Caki2 (cell line): ENCODE measurements around the gene HMCN2. TPM values are rescaled to one million over a fixed set of nuclear protein-coding genes. Genes with fewer than 3 reads are reported as not detected.

ENCODE experiments used
- DNase-seq: peaks from one replicate; pipeline ENCODE4 v3.0.0-alpha.2; 2015; ENCODE audit warnings: low read depth
- in situ Hi-C: cut with HindIII; loops from 2 replicates; pipeline ENCODE4 v1.10.0; 2016; ENCODE audit warnings: low sequenced_read_pairs, low pct_unique_long_range_greater_than_20kb, mixed read lengths
- total RNA-seq: library from RNA; depleted of rRNA; stranded (reverse); fragments of >200 nt; shearing (Covaris generic); gene quantifications from 2 replicates; pipeline ENCODE4 v1.2.3, GENCODE V29; 2014; ENCODE audit warnings: low replicate concordance

HMCN2 gene
- total RNA-seq, 1 experiment from 2014 or later = not detected

GRCh38 chr9:130284690-130285089 is 19.1 kb downstream of the HMCN2 start:
- no peak for DNase-seq
- in situ Hi-C loops = no loop called here

DNA sequence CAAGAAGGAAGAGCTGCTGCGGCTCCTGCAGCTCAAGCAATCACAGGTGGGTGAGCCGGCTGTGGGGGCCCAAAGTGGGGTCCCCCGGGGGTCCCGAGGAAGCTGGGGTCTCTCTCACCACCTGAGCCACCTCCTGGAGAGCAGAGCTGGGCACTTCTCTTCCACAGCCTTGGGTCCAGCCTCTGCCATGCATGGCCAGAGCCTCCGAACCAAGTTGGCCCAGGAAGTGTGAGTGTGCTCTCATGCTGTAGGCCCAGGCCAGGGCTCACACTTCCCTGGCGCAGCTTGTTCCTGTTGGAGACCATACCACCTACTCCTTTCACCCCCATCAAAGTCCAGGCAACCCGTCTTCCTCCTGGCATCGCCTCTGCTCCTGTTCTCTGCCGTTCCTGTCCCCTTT is 19.7 kb downstream of the HMCN2 start:
- in situ Hi-C loops = no loop called here
- no peak for DNase-seq

DNA sequence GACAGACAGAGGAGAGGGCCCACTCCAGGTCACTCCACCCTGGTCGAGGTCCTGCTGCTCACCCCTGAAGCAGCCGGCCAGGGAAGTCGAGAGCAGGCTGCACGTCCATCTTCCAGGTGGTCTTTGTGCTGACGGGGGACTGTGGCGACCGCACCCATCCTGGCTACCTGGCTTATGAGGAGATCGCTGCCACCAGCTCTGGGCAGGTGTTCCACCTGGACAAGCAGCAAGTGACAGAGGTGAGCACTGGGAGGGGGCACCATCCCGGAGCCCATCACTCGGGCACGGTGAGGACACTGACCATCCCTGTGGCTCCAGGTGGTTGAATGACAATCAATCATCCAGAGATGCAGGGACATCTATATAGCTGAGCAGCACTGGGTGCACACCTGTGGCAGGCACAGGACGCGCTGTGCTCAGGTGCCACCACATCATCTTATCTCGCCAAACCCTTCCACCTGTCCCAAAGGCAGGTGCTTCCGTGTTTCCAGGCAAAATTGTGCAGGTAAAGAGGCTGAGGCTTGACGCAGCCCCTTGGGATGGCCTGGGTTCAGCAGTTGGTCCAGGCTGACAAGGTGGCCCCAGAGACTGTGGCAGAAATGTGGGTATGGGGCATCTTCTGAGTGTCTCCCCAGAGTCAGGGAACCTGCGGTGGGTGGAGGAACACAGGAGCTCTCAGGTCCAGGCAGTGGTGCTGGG is 20.7 kb downstream of the HMCN2 start:
- in situ Hi-C loops = no loop called here
- no peak for DNase-seq

DNA sequence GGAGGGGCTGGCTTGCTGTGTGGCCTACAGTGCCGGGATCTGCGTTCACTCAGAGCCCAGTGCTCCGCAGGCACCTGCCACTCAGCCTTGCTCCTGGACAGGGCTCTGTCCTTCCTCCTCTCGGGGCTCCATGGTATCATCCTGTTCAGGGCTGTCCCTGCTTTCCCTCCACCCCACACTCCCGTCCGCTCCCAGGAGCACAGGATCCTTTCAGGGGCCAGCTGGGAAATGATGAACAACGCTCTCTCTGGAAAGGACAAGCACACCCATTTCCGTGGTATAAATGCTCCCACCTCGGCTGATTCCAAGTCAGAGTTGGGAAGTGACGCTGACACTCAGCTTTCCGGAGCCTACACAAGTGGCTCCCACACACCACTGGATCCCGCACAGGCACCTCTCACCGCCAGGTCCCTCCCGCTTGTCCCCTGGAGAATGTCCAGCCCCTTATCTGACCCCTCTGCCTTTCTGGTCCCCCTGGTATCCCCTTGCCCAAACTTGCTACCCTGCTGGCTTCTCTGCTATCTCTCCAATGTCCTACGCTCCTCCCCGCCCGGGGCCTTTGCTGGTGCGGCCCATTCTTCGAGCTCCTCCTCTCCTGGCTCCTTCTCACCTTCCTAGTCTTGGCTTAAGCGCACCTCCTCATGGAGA is 21.3 kb downstream of the HMCN2 start:
- no peak for DNase-seq
- in situ Hi-C loops = no loop called here

DNA sequence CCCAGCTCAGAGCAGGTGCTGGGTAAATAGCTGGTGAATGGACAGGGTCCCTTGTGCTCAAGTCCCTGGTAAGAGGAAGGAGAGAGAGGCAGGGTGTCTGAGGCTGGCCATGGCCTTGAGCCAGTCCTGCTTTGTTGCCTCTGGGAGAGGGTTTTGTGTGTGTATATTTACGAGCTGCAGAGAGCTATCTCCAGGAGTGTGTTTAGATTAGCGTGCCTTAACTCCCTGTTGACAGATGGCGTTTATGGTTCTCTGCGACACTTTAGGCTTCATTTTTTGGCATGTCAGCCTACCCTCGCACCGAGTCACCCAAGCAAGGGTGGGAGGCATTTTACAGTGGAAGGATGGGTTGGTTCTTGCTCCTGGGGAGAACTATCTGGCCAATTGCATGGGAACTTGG is 22.2 kb downstream of the HMCN2 start:
- no peak for DNase-seq
- in situ Hi-C loops = no loop called here

- in situ Hi-C loops = no loop called here
- no peak for DNase-seq
Observed at GRCh38 chr9:130288393-130288792, 22.8 kb downstream of the HMCN2 start.

GRCh38 chr9:130288926-130289690 is 23.5 kb downstream of the HMCN2 start:
- in situ Hi-C loops = no loop called here
- DNase-seq = no peak

DNA sequence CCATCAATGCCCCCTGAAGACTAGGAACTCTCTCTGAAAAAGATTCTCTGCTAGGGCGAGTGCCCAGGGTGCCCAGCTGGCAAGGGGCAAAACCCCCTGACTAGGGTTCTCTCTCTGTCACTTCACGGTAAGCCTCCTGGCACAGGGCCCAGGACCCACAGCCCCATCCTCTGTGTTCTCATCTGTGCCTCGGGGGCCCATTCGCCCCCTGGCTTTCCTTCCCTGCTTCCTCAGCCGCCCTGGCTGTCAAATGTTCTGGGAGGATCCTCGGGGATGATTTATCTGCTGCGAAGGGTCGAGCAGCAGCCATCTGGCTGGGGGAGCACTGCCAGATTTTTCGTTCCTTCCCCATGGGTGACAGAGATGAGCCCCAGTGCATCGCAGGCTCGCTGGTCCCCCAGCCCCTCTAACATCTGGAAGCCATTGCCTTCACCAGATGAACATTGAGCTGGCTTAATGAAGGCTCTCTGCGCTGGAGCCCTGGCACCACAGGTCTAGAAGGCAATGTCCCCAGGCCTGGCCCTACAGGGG is 24.2 kb downstream of the HMCN2 start:
- no peak for DNase-seq
- in situ Hi-C loops = no loop called here

- in situ Hi-C loops = no loop called here
- no peak for DNase-seq
Observed at GRCh38 chr9:130290291-130291181, 25.0 kb downstream of the HMCN2 start.

DNA sequence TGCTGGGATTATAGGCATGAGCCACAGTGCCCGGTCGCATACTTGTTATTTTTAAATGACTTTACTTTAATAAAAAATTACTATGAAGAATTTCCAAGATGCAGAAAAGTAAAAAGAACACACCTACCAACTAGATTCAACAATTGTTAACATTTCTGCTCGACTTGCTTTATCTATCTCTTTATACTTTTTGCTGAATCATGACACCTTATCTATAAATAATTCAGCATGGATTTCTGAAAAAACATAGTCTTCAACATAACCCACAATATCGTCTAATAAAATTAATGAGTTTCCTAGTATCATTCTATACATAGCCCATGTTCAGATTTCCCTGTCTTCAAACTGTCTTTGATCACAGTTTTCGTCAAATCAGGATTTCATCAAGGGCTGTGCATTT is 25.9 kb downstream of the HMCN2 start:
- in situ Hi-C loops = no loop called here
- DNase-seq = no peak

- in situ Hi-C loops = no loop called here
- DNase-seq = no peak
Observed at GRCh38 chr9:130292106-130292505, 26.5 kb downstream of the HMCN2 start.

GRCh38 chr9:130294664-130295063 is 29.1 kb downstream of the HMCN2 start:
- in situ Hi-C loops = no loop called here
- no peak for DNase-seq

- no peak for DNase-seq
- in situ Hi-C loops = no loop called here
Observed at GRCh38 chr9:130295431-130295830, 29.9 kb downstream of the HMCN2 start.

DNA sequence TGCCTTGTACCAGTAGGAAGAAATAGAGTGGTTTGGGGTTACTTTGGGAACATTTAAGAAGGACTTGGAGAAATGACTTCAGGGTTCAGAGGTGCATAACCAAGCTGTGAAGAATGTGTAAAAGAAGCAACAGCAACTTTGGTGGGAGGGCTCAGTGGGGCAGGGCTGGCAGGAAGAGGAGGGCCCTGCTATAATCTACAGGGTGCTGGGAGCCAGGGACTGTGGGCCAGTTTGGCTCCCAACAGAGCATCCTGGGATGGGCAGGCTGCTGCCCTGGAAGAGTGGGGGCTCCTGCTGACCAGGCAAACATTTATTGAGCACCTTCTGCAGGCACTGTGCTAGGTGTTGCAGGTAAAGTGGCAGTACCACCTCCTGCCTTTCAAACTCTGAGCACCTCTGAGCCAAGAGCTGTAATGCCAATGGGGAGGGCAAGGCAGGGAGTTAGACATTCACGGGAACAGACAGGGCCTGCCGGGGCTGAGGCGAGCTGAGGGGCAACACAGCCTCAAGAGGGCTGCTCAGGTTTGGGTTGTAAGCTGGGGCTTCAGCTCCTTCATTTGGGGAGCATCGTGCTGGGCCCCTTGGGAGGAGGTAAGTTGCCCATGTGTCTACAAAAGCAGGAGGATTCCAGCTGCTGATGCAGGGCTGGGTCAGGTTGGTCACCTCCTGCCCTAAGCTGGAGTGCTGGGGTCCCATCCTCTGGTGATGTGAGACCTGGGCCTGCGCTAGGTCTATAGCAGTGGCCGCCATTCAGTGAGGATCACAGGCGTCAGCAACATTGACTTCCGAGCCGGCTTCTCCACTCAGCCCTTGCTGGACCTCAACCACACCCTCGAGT is 30.6 kb downstream of the HMCN2 start:
- DNase-seq = no peak
- in situ Hi-C loops = no loop called here

GRCh38 chr9:130296783-130297055 is 31.2 kb downstream of the HMCN2 start:
- in situ Hi-C loops = no loop called here
- DNase-seq = no peak

- in situ Hi-C loops = no loop called here
Observed at GRCh38 chr9:130297371-130297770, 31.8 kb downstream of the HMCN2 start.

GRCh38 chr9:130298662-130299279 is 33.2 kb downstream of the HMCN2 start:
- in situ Hi-C loops = no loop called here
- peak; percentile 37 for DNase-seq

More at GRCh38 chr9:130297371-130297770, 31.8 kb downstream of the HMCN2 start:
- no peak for DNase-seq
